Liver (tissue), 3 donors: ENCODE results near the gene WDR20.

Source experiments
- ATF3 ChIP-seq: IDR thresholded peaks from 2 replicates; pipeline ENCODE4 v1.6.1; 2016; ENCODE audit warnings: antibody characterized with exemption
- FOXA1 ChIP-seq: IDR thresholded peaks from 2 replicates; pipeline ENCODE4 v1.6.1; 2016; ENCODE audit warnings: antibody characterized with exemption
- TF ChIP-seq, protein P1 (sequence below): fragments of 150-350 bp; IDR thresholded peaks from 2 replicates; pipeline ENCODE4 v1.5.1; 2017; ENCODE audit warnings: improper control_type of control experiment, low read depth, low read length; ENCODE audit not compliant: missing input control
- donor health status: healthy.
- donor health status: healthy.

GRCh38 chr14:102138961-102139285 is 774 bp upstream of the WDR20 start:
- no peak for TF ChIP-seq ATF3
- TF ChIP-seq, protein P1, sequence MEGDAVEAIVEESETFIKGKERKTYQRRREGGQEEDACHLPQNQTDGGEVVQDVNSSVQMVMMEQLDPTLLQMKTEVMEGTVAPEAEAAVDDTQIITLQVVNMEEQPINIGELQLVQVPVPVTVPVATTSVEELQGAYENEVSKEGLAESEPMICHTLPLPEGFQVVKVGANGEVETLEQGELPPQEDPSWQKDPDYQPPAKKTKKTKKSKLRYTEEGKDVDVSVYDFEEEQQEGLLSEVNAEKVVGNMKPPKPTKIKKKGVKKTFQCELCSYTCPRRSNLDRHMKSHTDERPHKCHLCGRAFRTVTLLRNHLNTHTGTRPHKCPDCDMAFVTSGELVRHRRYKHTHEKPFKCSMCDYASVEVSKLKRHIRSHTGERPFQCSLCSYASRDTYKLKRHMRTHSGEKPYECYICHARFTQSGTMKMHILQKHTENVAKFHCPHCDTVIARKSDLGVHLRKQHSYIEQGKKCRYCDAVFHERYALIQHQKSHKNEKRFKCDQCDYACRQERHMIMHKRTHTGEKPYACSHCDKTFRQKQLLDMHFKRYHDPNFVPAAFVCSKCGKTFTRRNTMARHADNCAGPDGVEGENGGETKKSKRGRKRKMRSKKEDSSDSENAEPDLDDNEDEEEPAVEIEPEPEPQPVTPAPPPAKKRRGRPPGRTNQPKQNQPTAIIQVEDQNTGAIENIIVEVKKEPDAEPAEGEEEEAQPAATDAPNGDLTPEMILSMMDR: no peak
- TF ChIP-seq FOXA1: no peak
